ENCODE measurements around the gene FAM98C.
"Not testable (repeated sequence)": the region's sequence is repeated elsewhere in the genome, so short reads cannot be mapped to it uniquely, and the experiment has no call there.

FAM98C gene

GRCh38 chr19:38360839-38361631, 41.9 kb upstream of the FAM98C start:
- DNase-seq (ENCODE audit: extremely low read depth, low read depth): no peak
- peak overlapping the region; percentile 50 for H3K4me3 ChIP-seq (replicated peaks; ENCODE audit: low read depth, low read length)
- TF ChIP-seq CTCF (IDR thresholded peaks at IDR 0.05; ENCODE audit: low read depth, low read length, missing control alignments): no peak

DNA sequence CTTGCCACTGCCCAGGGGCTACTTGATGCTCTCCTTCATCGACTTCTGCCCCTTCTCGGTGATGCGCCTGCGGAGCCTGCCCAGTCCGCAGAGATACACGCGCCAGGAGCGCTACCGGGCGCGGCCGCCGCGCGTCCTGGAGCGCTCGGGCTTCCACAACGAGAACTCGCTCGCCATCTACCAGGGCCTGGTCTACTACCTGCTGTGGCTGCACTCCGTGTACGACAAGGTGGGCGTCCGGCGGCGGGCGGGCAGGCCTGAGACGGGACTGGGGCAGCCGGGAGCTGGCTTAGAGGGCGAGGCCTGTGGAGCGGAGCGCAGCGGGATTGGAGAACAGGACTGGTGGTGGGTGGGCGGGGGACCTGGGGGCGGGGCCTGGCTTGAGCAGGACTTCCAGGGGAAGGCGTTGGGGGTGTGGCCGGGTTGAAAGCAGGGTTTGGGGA, 41.2 kb upstream of the FAM98C start:
- no peak for TF ChIP-seq CTCF (IDR thresholded peaks at IDR 0.05; ENCODE audit: low read depth, low read length, missing control alignments)
- peak overlapping the region; percentile 50 for H3K4me3 ChIP-seq (replicated peaks; ENCODE audit: low read depth, low read length)
- no peak for DNase-seq (ENCODE audit: extremely low read depth, low read depth)

GRCh38 chr19:38362076-38362945, 40.6 kb upstream of the FAM98C start:
- no peak for TF ChIP-seq CTCF (IDR thresholded peaks at IDR 0.05; ENCODE audit: low read depth, low read length, missing control alignments)
- DNase-seq (ENCODE audit: extremely low read depth, low read depth): no peak
- H3K4me3 ChIP-seq (replicated peaks; ENCODE audit: low read depth, low read length): peak overlapping the region; percentile 50

DNA sequence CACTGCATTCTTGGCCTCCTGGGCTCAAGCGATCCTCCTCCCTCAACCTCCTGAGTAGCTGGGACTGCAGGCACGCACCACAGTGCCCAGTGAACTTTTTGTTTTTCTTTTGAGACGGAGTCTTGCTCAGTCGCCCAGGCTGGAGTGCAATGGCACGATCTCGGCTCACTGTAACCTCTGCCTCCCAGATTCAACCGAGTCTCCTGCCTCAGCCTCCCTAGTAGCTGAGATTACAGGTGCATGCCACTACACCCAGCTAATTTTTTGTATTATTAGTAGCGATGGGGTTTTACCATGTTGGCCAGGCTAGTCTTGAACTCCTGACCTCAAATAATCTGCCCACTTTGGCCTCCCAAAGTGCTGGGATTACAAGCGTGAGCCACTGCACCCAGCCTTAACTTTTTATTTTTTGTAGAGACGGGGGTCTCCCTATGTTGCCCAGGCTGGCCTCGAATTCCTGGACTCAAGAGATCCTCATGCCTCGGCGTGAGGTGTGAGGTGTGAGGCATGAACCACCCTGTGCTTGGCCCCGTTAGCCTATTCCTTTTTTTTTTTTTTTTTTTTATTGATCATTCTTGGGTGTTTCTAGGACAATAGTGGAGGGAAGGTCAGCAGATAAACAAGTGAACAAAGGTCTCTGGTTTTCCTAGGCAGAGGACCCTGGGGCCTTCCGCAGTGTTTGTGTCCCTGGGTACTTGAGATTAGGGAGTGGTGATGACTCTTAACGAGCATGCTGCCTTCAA, 39.8 kb upstream of the FAM98C start:
- H3K4me3 ChIP-seq (replicated peaks; ENCODE audit: low read depth, low read length): peak overlapping the region; percentile 50
- not testable (repeated sequence) for DNase-seq (ENCODE audit: extremely low read depth, low read depth)

GRCh38 chr19:38367041-38367440, 35.9 kb upstream of the FAM98C start:
- H3K4me3 ChIP-seq (replicated peaks; ENCODE audit: low read depth, low read length): no peak overlapping the region
- no peak for DNase-seq (ENCODE audit: extremely low read depth, low read depth)
- no peak for TF ChIP-seq CTCF (IDR thresholded peaks at IDR 0.05; ENCODE audit: low read depth, low read length, missing control alignments)

- no peak overlapping the region for H3K4me3 ChIP-seq (replicated peaks; ENCODE audit: low read depth, low read length)
- TF ChIP-seq CTCF (IDR thresholded peaks at IDR 0.05; ENCODE audit: low read depth, low read length, missing control alignments): no peak
- no peak for DNase-seq (ENCODE audit: extremely low read depth, low read depth)
Observed at GRCh38 chr19:38369584-38369983, 33.3 kb upstream of the FAM98C start.

All from HFF-Myc (cell line).